HG02973 (cell line): ENCODE measurements around the gene AMBRA1.

ENCODE experiments used
- ATAC-seq: cut with Tn5 transposase; IDR thresholded peaks from one replicate; pipeline ENCODE4 v1.9.1; 2021; ENCODE audit warnings: moderate library complexity; ENCODE audit not compliant: unreplicated experiment

AMBRA1 gene

GRCh38 chr11:46593550-46594373, at the start of gene AMBRA1:
Gene AMBRA1, minus strand, starts transcription at chr11:46594023. Its CDS starts 45,643 bp downstream, at chr11:46548380.
- ATAC-seq = peak; percentile 62

GRCh38 chr11:46643531-46643930, 49.7 kb upstream of the AMBRA1 start:
- no peak for ATAC-seq

- no peak for ATAC-seq
These were observed 49.0 kb upstream of the AMBRA1 start for GRCh38 chr11:46642627-46643335.

- no peak for ATAC-seq
These were observed 47.8 kb upstream of the AMBRA1 start for GRCh38 chr11:46641639-46642038.

GRCh38 chr11:46640036-46640788, 46.4 kb upstream of the AMBRA1 start:
- no peak for ATAC-seq

GRCh38 chr11:46639197-46639839, 45.5 kb upstream of the AMBRA1 start:
- no peak for ATAC-seq

- ATAC-seq = no peak
These were observed 43.7 kb upstream of the AMBRA1 start for GRCh38 chr11:46637546-46637945.

GRCh38 chr11:46635557-46636139, 41.8 kb upstream of the AMBRA1 start:
- ATAC-seq = no peak

GRCh38 chr11:46633291-46634217, 39.7 kb upstream of the AMBRA1 start:
- ATAC-seq = no peak

GRCh38 chr11:46632502-46632901, 38.7 kb upstream of the AMBRA1 start:
- ATAC-seq = no peak

- ATAC-seq = no peak
These were observed 37.9 kb upstream of the AMBRA1 start for GRCh38 chr11:46631676-46632075.

- no peak for ATAC-seq
These were observed 36.4 kb upstream of the AMBRA1 start for GRCh38 chr11:46630237-46630636.

GRCh38 chr11:46628961-46629360, 35.1 kb upstream of the AMBRA1 start:
- no peak for ATAC-seq

- no peak for ATAC-seq
These were observed 31.6 kb upstream of the AMBRA1 start for GRCh38 chr11:46625406-46625805.

GRCh38 chr11:46618837-46619236, 25.0 kb upstream of the AMBRA1 start:
- no peak for ATAC-seq

GRCh38 chr11:46617972-46618314, 24.1 kb upstream of the AMBRA1 start:
- ATAC-seq = peak; percentile 4

- ATAC-seq = peak; percentile 86
These were observed 23.5 kb upstream of the AMBRA1 start, which contains the start of the genes ATG13 and HARBI1 for GRCh38 chr11:46617134-46617971. Gene ATG13, plus strand, starts transcription at chr11:46617553. Its CDS starts 26,739 bp downstream, at chr11:46644292. Gene HARBI1, minus strand, starts transcription at chr11:46617227. Its CDS starts 990 bp downstream, at chr11:46616237.

GRCh38 chr11:46616551-46617133, 22.8 kb upstream of the AMBRA1 start:
- ATAC-seq = no peak
